ENCODE results near the gene EHMT2. TPM values are rescaled to one million over a fixed set of nuclear protein-coding genes. Genes with fewer than 3 reads are reported as not detected.
"Not testable (repeated sequence)": the region's sequence is repeated elsewhere in the genome, so short reads cannot be mapped to it uniquely, and the experiment has no call there.

EHMT2 gene
- total and polyA plus RNA-seq, 2 of the 4 experiments (the other 2 are of a cell fraction): 38.0 to 51.2 TPM

DNA sequence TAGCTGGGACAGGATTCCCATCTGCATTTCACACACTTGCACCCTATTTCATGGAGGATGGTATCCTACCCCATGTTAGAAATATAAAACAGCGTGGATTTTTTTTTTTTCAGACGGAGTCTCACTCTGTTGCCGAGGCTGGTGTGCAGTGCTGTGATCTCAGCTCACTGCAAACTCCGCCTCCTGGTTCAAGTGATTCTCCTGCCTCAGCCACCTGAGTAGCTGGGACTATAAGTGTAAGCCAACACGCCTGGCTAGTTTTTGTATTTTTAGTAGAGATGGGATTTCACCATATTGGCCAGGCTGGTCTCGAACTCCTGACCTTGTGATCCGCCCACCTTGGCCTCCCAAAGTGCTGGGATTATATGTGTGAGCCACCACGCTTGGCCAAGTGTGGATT, 39.7 kb downstream of the EHMT2 start:
- H2BK20ac ChIP-seq (ENCODE audit: low read depth, low read length); DNase-seq; H2BK15ac ChIP-seq (ENCODE audit: low read depth, low read length); H3K4me3 ChIP-seq (ENCODE audit: insufficient read depth, low read depth, low read length); H3K23ac ChIP-seq (ENCODE audit: low read depth, low read length); H3K27ac ChIP-seq (ENCODE audit: insufficient read depth, low read length); H4K8ac ChIP-seq (ENCODE audit: low read depth in 2 of 2, low read length in 2 of 2); H3K9me3 ChIP-seq (ENCODE audit: control insufficient read depth, insufficient read depth, low read length); H4K5ac ChIP-seq (ENCODE audit: low read depth, low read length); H3K4ac ChIP-seq (ENCODE audit: low read depth, low read length); H3K9me1 ChIP-seq (ENCODE audit: insufficient read depth, low read length); ATAC-seq (ENCODE audit: low read depth); H3K14ac ChIP-seq (replicated peaks; ENCODE audit: low read depth, low read length); H3K18ac ChIP-seq (ENCODE audit: low read depth, low read length); BruUV-seq (replicated peaks); H2AK5ac ChIP-seq (ENCODE audit: low read depth, low read length); intact Hi-C loops (cut with micrococcal nuclease); in situ Hi-C loops (cut with MboI; ENCODE audit: low sequenced_read_pairs); H3K9ac ChIP-seq (ENCODE audit: low read depth, low read length); H3K4me1 ChIP-seq (ENCODE audit: control insufficient read depth, insufficient read depth, low read length); H3K27me3 ChIP-seq (ENCODE audit: control insufficient read depth, insufficient read depth, low read length); dilution Hi-C loops (cut with HindIII; ENCODE audit: low sequenced_read_pairs, unreplicated experiment); H2AK9ac ChIP-seq (replicated peaks; ENCODE audit: low read depth, low read length, poor library complexity); H2AFZ ChIP-seq (replicated peaks; ENCODE audit: low read length, poor library complexity); H4K20me1 ChIP-seq (ENCODE audit: insufficient read depth, low read length); POLR2A ChIA-PET (ENCODE audit: unreplicated experiment); H4K91ac ChIP-seq (ENCODE audit: insufficient read depth, low read depth, low read length); H2BK5ac ChIP-seq (ENCODE audit: low read depth, low read length, poor library complexity, severe bottlenecking); H2BK120ac ChIP-seq (ENCODE audit: low read depth, low read length); H3K56ac ChIP-seq (ENCODE audit: extremely low read depth, insufficient read depth, low read length); H3K4me2 ChIP-seq (ENCODE audit: low read depth, low read length); CTCF ChIA-PET: not testable (repeated sequence)
- H3K79me1 ChIP-seq (ENCODE audit: low read depth in 1 of 2, low read length in 2 of 2): peaks cover 7 to 14% of the 10 kb centered on the region in 2 experiments; a peak in 2 of 4 replicates
- H3K36me3 ChIP-seq (ENCODE audit: control insufficient read depth, insufficient read depth, low read length): peaks cover 23% of the 10 kb centered on the region
- 90% methylated on average over 2 of the region's 8 CpGs; no CpG with 5 or more reads in 1 of the 2 experiments for WGBS, 2 experiments (ENCODE audit: extremely low coverage in 2 of 2, insufficient read length in 1 of 2)

DNA sequence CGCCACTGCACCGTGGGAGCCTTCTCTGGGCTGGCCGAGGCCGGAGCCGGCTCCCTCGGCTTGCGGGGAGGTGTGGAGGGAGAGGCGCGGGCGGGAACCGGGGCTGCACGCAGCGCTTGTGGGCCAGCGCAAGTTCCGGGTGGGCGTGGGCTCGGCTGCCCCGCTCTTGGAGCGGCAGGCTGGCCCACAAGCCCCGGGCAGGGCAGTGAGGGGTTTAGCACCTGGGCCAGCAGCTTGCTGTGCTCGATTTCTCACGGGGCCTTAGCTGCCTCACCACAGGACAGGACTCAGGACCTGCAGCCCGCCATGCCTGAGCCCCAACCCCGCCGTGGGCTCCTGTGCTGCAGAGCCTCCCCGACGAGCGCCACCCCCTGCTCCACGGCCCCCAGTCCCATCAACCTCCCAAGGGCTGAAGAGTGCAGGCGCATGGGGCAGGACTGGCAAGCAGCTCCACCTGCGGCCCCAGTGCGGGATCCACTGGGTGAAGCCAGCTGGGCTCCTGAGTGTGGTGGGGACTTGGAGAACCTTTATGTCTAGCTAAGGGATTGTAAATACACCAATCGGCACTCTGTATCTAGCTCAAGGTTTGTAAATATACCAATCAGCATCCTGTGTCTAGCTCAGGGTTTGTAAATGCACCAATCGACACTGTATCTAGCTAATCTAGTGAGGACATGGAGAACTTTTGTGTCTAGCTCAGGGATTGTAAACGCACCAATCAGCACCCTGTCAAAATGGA, 45.3 kb downstream of the EHMT2 start:
- DNase-seq; intact Hi-C loops (cut with micrococcal nuclease); H4K91ac ChIP-seq (ENCODE audit: insufficient read depth, low read depth, low read length); H3K4me2 ChIP-seq (ENCODE audit: low read depth, low read length); in situ Hi-C loops (cut with MboI; ENCODE audit: low sequenced_read_pairs); H3K79me1 ChIP-seq (ENCODE audit: low read depth in 1 of 2, low read length in 2 of 2); H2BK120ac ChIP-seq (ENCODE audit: low read depth, low read length); dilution Hi-C loops (cut with HindIII; ENCODE audit: low sequenced_read_pairs, unreplicated experiment); H3K14ac ChIP-seq (replicated peaks; ENCODE audit: low read depth, low read length); POLR2A ChIA-PET (ENCODE audit: unreplicated experiment); CTCF ChIA-PET; H3K56ac ChIP-seq (ENCODE audit: extremely low read depth, insufficient read depth, low read length); H3K18ac ChIP-seq (ENCODE audit: low read depth, low read length); H3K9me1 ChIP-seq (ENCODE audit: insufficient read depth, low read length); H3K27ac ChIP-seq (ENCODE audit: insufficient read depth, low read length); H3K23ac ChIP-seq (ENCODE audit: low read depth, low read length); H3K27me3 ChIP-seq (ENCODE audit: control insufficient read depth, insufficient read depth, low read length); H2AK9ac ChIP-seq (replicated peaks; ENCODE audit: low read depth, low read length, poor library complexity); H4K8ac ChIP-seq (ENCODE audit: low read depth in 2 of 2, low read length in 2 of 2); H3K9me3 ChIP-seq (ENCODE audit: control insufficient read depth, insufficient read depth, low read length); H3K4me1 ChIP-seq (ENCODE audit: control insufficient read depth, insufficient read depth, low read length); H3K4me3 ChIP-seq (ENCODE audit: insufficient read depth, low read depth, low read length); H2BK20ac ChIP-seq (ENCODE audit: low read depth, low read length); H4K5ac ChIP-seq (ENCODE audit: low read depth, low read length); H3K4ac ChIP-seq (ENCODE audit: low read depth, low read length); H2BK5ac ChIP-seq (ENCODE audit: low read depth, low read length, poor library complexity, severe bottlenecking); H3K9ac ChIP-seq (ENCODE audit: low read depth, low read length); ATAC-seq (ENCODE audit: low read depth); H2AK5ac ChIP-seq (ENCODE audit: low read depth, low read length); H4K20me1 ChIP-seq (ENCODE audit: insufficient read depth, low read length); BruUV-seq (replicated peaks); H3K36me3 ChIP-seq (ENCODE audit: control insufficient read depth, insufficient read depth, low read length); H2BK15ac ChIP-seq (ENCODE audit: low read depth, low read length); H2AFZ ChIP-seq (replicated peaks; ENCODE audit: low read length, poor library complexity): not testable (repeated sequence)
- WGBS, 2 experiments (ENCODE audit: extremely low coverage in 2 of 2, insufficient read length in 1 of 2): 86% methylated on average over 12 of the region's 35 CpGs; no CpG with 5 or more reads in 1 of the 2 experiments
